HEK293 (cell line): ENCODE measurements around the gene SCYGR1.
A peak's percentile ranks its signal among the peaks of the same experiment; 100 is the strongest.

Source experiments
- CTCF ChIA-PET: fragments of 350-600 bp; formaldehyde crosslinking; extraction: SDS; loops from one replicate; lab custom pipeline; 2021; ENCODE audit warnings: antibody characterized with exemption; lab: Yijun Ruan, JAX
- POLR2A ChIA-PET: fragments of 300-600 bp; formaldehyde crosslinking; extraction: SDS; loops from one replicate; lab custom pipeline; 2020; ENCODE audit warnings: antibody characterized with exemption, inconsistent platforms; lab: Yijun Ruan, JAX
- H3K27ac ChIP-seq: fragments of 200-500 bp; sonication (Bioruptor generic); 2 replicates; pipeline ENCODE4 v1.5.1; 2014; ENCODE audit warnings: low read depth, low read length, control low read depth, inconsistent platforms; ENCODE audit errors: extremely low read depth
- H3K36me3 ChIP-seq, 2 experiments: fragments of 200-500 bp in 1 of 2; sonication (Bioruptor generic) in 1 of 2; 1 replicate in 1 of 2; 2 replicates in 1 of 2; pipeline ENCODE4 v1.5.1; 2014 to 2017; ENCODE audit warnings: inconsistent platforms in 2 of 2, low read length in 2 of 2; ENCODE audit not compliant: control insufficient read depth in 2 of 2, insufficient read depth in 1 of 2
- H3K4me1 ChIP-seq: fragments of 200-500 bp; sonication (Bioruptor generic); 2 replicates; pipeline ENCODE4 v1.5.1; 2014; ENCODE audit warnings: mild to moderate bottlenecking, low read length, inconsistent platforms; ENCODE audit not compliant: control insufficient read depth, insufficient read depth
- H3K4me3 ChIP-seq: 2 replicates; pipeline ENCODE4 v1.5.1; 2011; ENCODE audit warnings: low read depth, mild to moderate bottlenecking, control low read depth, low read length, moderate library complexity
- H3K9me3 ChIP-seq: fragments of 200-500 bp; sonication (Bioruptor generic); 2 replicates; pipeline ENCODE4 v1.5.1; 2014; ENCODE audit warnings: low read depth, low read length, inconsistent platforms; ENCODE audit not compliant: control insufficient read depth, insufficient read depth
- BCL11B ChIP-seq: fragments of 450-650 bp; formaldehyde crosslinking; IDR thresholded peaks from 2 replicates; pipeline ENCODE4 v1.5.1; 2016; ENCODE audit warnings: low read depth, missing biosample characterization, missing genetic modification characterization
- EGR2 ChIP-seq: fragments of 450-650 bp; formaldehyde crosslinking; IDR thresholded peaks from 2 replicates; pipeline ENCODE4 v1.5.1; 2016; ENCODE audit warnings: low read depth, missing biosample characterization, missing genetic modification characterization
- IKZF3 ChIP-seq: fragments of 450-650 bp; IDR thresholded peaks from 2 replicates; pipeline ENCODE4 v1.5.0; 2018; ENCODE audit warnings: missing biosample characterization, mild to moderate bottlenecking, missing genetic modification characterization, moderate library complexity
- OVOL3 ChIP-seq: fragments of 450-650 bp; formaldehyde crosslinking; IDR thresholded peaks from 2 replicates; pipeline ENCODE4 v1.5.1; 2016; ENCODE audit warnings: missing biosample characterization, missing genetic modification characterization
- SALL2 ChIP-seq: fragments of 450-650 bp; formaldehyde crosslinking; IDR thresholded peaks from 2 replicates; pipeline ENCODE4 v1.5.0; 2017; ENCODE audit warnings: missing biosample characterization, mild to moderate bottlenecking, missing genetic modification characterization, borderline replicate concordance
- ZBTB21 ChIP-seq: fragments of 450-650 bp; formaldehyde crosslinking; IDR thresholded peaks from 2 replicates; pipeline ENCODE4 v1.5.1; 2017; ENCODE audit warnings: missing biosample characterization, missing genetic modification characterization
- ZFP37 ChIP-seq: fragments of 450-650 bp; formaldehyde crosslinking; IDR thresholded peaks from 2 replicates; pipeline ENCODE4 v1.5.1; 2016; ENCODE audit warnings: missing biosample characterization, missing genetic modification characterization
- ZNF114 ChIP-seq: fragments of 450-650 bp; formaldehyde crosslinking; IDR thresholded peaks from 2 replicates; pipeline ENCODE4 v1.5.0; 2017; ENCODE audit warnings: missing biosample characterization, missing genetic modification characterization
- ZNF19 ChIP-seq: fragments of 450-650 bp; formaldehyde crosslinking; IDR thresholded peaks from 2 replicates; pipeline ENCODE4; 2016; ENCODE audit warnings: missing biosample characterization, missing genetic modification characterization, low read depth
- ZNF23 ChIP-seq: fragments of 450-650 bp; formaldehyde crosslinking; IDR thresholded peaks from 2 replicates; pipeline ENCODE4 v1.5.1; 2016; ENCODE audit warnings: missing biosample characterization, missing genetic modification characterization, borderline replicate concordance
- ZNF248 ChIP-seq: fragments of 450-650 bp; formaldehyde crosslinking; IDR thresholded peaks from 2 replicates; pipeline ENCODE4 v1.5.1; 2017; ENCODE audit warnings: missing biosample characterization, missing genetic modification characterization
- ZNF433 ChIP-seq: fragments of 450-650 bp; formaldehyde crosslinking; IDR thresholded peaks from 2 replicates; pipeline ENCODE4 v1.5.1; 2016; ENCODE audit warnings: missing biosample characterization, missing genetic modification characterization, low read depth
- ZNF473 ChIP-seq: fragments of 450-650 bp; formaldehyde crosslinking; IDR thresholded peaks from 2 replicates; pipeline ENCODE4 v1.5.1; 2017; ENCODE audit warnings: missing biosample characterization, missing genetic modification characterization
- ZNF629 ChIP-seq: fragments of 450-650 bp; formaldehyde crosslinking; IDR thresholded peaks from 2 replicates; pipeline ENCODE4 v1.5.1; 2017; ENCODE audit warnings: missing biosample characterization, missing genetic modification characterization
- ZNF654 ChIP-seq: fragments of 450-650 bp; formaldehyde crosslinking; IDR thresholded peaks from 2 replicates; pipeline ENCODE4 v1.5.1; 2016; ENCODE audit warnings: low read depth, missing biosample characterization, missing genetic modification characterization
- ZNF747 ChIP-seq: fragments of 450-650 bp; formaldehyde crosslinking; IDR thresholded peaks from 2 replicates; pipeline ENCODE4 v1.5.1; 2016; ENCODE audit warnings: missing biosample characterization, missing genetic modification characterization
- ZNF768 ChIP-seq: fragments of 450-650 bp; formaldehyde crosslinking; IDR thresholded peaks from 2 replicates; pipeline ENCODE4 v1.5.1; 2018; ENCODE audit warnings: missing biosample characterization, mild to moderate bottlenecking, missing genetic modification characterization
- ZNF837 ChIP-seq: fragments of 450-650 bp; formaldehyde crosslinking; IDR thresholded peaks from 2 replicates; pipeline ENCODE4 v1.5.1; 2016; ENCODE audit warnings: missing biosample characterization, missing genetic modification characterization
- TF ChIP-seq, protein P1 (sequence below): fragments of 450-650 bp; formaldehyde crosslinking; IDR thresholded peaks from 2 replicates; pipeline ENCODE4 v1.5.1; 2017; ENCODE audit warnings: missing biosample characterization, mild to moderate bottlenecking, missing genetic modification characterization, moderate library complexity
- TF ChIP-seq, protein P2 (sequence below): fragments of 450-650 bp; IDR thresholded peaks from 2 replicates; pipeline ENCODE4 v1.5.1; 2018; ENCODE audit warnings: missing biosample characterization, mild to moderate bottlenecking, missing genetic modification characterization
- TF ChIP-seq, protein P3 (sequence below): fragments of 450-650 bp; formaldehyde crosslinking; IDR thresholded peaks from 2 replicates; pipeline ENCODE4 v1.5.1; 2016; ENCODE audit warnings: missing biosample characterization, missing genetic modification characterization
- TF ChIP-seq, protein P4 (sequence below): fragments of 450-650 bp; formaldehyde crosslinking; IDR thresholded peaks from 2 replicates; pipeline ENCODE4 v1.5.1; 2016; ENCODE audit warnings: missing biosample characterization, missing genetic modification characterization
- TF ChIP-seq, protein P5 (sequence below): fragments of 450-650 bp; formaldehyde crosslinking; IDR thresholded peaks from 2 replicates; pipeline ENCODE4 v1.5.1; 2016; ENCODE audit warnings: missing biosample characterization, missing genetic modification characterization, borderline replicate concordance

Gene SCYGR1

DNA sequence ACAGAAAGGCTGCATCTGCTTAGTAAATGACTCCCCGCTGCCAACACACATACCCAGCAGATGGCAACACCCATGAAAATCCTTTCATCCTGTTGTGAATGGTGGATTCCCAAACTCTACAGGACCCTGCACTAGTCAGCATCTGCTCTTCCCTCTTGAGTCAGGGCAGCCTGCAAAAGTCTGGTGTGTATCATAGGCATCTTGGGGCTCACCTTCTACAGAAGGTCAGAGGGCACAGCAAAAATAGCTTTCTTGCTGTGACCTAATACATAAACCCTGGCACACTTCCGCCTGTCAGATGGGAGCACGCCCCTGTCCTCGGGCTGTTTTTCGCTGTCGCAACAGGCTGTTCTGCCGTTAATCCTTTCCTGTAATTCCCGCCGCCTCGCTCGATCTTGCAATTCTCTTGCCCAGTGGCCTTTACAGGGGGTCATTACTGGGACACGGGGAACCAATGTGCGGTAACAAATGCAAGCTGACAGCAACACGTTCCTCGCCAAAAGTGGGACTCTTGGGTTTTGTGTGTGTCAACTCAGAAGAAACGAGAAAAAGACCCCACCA lies 19.9 kb upstream of the SCYGR1 start:
- POLR2A ChIA-PET, result no interaction called here
- no peaks in the 10 kb centered on the region for H3K4me1 ChIP-seq
- no peak overlapping the region for H3K27ac ChIP-seq
- TF ChIP-seq ZNF747 (tag by site-specific recombination), result no peak
- TF ChIP-seq, protein P1, sequence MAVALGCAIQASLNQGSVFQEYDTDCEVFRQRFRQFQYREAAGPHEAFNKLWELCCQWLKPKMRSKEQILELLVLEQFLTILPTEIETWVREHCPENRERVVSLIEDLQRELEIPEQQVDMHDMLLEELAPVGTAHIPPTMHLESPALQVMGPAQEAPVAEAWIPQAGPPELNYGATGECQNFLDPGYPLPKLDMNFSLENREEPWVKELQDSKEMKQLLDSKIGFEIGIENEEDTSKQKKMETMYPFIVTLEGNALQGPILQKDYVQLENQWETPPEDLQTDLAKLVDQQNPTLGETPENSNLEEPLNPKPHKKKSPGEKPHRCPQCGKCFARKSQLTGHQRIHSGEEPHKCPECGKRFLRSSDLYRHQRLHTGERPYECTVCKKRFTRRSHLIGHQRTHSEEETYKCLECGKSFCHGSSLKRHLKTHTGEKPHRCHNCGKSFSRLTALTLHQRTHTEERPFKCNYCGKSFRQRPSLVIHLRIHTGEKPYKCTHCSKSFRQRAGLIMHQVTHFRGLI (tag by site-specific recombination), result no peak
- no peak for TF ChIP-seq ZNF837
- no peak for TF ChIP-seq ZNF629 (tag by site-specific recombination)
- no peak for TF ChIP-seq ZFP37
- TF ChIP-seq ZNF114, result no peak
- TF ChIP-seq, protein P2, sequence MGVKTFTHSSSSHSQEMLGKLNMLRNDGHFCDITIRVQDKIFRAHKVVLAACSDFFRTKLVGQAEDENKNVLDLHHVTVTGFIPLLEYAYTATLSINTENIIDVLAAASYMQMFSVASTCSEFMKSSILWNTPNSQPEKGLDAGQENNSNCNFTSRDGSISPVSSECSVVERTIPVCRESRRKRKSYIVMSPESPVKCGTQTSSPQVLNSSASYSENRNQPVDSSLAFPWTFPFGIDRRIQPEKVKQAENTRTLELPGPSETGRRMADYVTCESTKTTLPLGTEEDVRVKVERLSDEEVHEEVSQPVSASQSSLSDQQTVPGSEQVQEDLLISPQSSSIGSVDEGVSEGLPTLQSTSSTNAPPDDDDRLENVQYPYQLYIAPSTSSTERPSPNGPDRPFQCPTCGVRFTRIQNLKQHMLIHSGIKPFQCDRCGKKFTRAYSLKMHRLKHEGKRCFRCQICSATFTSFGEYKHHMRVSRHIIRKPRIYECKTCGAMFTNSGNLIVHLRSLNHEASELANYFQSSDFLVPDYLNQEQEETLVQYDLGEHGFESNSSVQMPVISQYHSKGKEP (tag by site-specific recombination), result no peak
- TF ChIP-seq ZNF19 (tag by site-specific recombination), result no peak
- TF ChIP-seq ZNF473 (tag by site-specific recombination), result no peak
- no peak for TF ChIP-seq SALL2 (tag by site-specific recombination)
- TF ChIP-seq, protein P3, sequence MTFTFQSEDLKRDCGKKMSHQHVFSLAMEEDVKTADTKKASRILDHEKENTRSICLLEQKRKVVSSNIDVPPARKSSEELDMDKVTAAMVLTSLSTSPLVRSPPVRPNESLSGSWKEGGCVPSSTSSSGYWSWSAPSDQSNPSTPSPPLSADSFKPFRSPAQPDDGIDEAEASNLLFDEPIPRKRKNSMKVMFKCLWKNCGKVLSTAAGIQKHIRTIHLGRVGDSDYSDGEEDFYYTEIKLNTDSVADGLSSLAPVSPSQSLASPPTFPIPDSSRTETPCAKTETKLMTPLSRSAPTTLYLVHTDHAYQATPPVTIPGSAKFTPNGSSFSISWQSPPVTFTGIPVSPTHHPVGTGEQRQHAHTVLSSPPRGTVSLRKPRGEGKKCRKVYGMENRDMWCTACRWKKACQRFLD, result no peak
- TF ChIP-seq ZNF654 (tag by site-specific recombination), result no peak
- TF ChIP-seq, protein P4, sequence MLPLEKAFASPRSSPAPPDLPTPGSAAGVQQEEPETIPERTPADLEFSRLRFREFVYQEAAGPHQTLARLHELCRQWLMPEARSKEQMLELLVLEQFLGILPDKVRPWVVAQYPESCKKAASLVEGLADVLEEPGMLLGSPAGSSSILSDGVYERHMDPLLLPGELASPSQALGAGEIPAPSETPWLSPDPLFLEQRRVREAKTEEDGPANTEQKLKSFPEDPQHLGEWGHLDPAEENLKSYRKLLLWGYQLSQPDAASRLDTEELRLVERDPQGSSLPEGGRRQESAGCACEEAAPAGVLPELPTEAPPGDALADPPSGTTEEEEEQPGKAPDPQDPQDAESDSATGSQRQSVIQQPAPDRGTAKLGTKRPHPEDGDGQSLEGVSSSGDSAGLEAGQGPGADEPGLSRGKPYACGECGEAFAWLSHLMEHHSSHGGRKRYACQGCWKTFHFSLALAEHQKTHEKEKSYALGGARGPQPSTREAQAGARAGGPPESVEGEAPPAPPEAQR (tag by site-specific recombination), result no peak
- no peak for TF ChIP-seq ZBTB21 (tag by site-specific recombination)
- no peak for TF ChIP-seq OVOL3 (tag by site-specific recombination)
- TF ChIP-seq IKZF3, result no peak
- TF ChIP-seq ZNF768 (tag by site-specific recombination), result no peak
- no peak for TF ChIP-seq BCL11B (tag by site-specific recombination)
- H3K4me3 ChIP-seq, result no peak overlapping the region
- no peaks in the 10 kb centered on the region for H3K36me3 ChIP-seq
- no peaks in the 10 kb centered on the region for H3K9me3 ChIP-seq
- CTCF ChIA-PET, result interaction anchor here (0.6 to 2.0 kb wide), 6 partner anchors 9 to 359 kb away, joined by 3 to 13 read pairs (median 3); no protein-coding TSS in a partner anchor

DNA sequence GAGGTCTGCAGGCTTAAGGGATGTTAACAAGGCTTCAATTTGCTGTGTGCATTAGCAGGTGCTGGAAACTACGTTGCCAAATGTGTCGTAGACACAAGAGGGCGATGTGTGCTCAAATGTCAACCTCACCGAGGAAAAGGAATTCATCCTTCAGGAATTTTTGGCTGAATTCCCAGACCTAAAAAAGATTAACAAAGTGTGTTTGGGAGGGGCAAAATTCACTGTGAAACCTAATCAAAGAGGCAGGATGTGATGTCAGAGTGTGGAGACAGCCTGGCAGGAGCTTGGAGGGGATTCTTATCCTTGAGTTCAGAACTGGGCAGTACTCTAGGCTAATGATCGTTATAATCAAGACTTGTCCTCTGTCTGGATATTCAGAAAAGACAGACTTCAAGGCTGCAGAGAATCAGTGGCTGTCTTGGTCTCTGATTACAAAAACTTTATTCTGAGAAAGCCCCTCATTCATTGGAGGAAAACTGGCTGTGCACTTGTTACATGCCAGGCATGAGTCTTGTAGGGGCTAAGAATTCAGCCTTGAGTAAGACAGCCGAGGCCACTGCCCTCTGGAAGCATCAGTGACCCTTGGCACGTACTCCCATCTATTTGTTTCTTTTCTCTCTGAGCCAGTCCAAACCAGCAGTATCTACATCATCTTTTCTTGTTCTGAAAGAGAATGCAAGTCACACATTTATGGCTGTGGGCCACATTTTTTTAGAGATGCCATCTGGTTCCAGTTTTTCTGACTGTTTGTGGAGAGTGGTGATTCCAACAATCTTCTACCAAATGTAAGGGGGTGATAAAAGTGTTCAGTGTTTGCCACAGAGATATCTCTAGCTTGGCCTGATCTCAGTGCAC lies 18.7 kb upstream of the SCYGR1 start:
- ChIA-PET POLR2A (interaction anchor here (1.4 kb wide), 1 partner anchor 67 kb away, joined by 7 read pairs; no protein-coding TSS in a partner anchor), CTCF (interaction anchor here (0.5 to 2.4 kb wide), 23 partner anchors 9 to 454 kb away, joined by 3 to 39 read pairs (median 4); partner anchors contain the start of gene AGFG1)
- Histone ChIP-seq H3K4me1 (no peaks in the 10 kb centered on the region), H3K4me3 (no peak overlapping the region), H3K27ac (0 out of 2 replicates have a peak overlapping the region, but pooled peaks have one; percentile 6), H3K9me3 (no peaks in the 10 kb centered on the region), H3K36me3 (no peaks in the 10 kb centered on the region)
- TF ChIP-seq ZNF23 (tag by site-specific recombination) (no peak), EGR2 (tag by site-specific recombination) (no peak), ZNF433 (tag by site-specific recombination) (no peak), ZNF248 (tag by site-specific recombination) (no peak)
- TF ChIP-seq, protein P5, sequence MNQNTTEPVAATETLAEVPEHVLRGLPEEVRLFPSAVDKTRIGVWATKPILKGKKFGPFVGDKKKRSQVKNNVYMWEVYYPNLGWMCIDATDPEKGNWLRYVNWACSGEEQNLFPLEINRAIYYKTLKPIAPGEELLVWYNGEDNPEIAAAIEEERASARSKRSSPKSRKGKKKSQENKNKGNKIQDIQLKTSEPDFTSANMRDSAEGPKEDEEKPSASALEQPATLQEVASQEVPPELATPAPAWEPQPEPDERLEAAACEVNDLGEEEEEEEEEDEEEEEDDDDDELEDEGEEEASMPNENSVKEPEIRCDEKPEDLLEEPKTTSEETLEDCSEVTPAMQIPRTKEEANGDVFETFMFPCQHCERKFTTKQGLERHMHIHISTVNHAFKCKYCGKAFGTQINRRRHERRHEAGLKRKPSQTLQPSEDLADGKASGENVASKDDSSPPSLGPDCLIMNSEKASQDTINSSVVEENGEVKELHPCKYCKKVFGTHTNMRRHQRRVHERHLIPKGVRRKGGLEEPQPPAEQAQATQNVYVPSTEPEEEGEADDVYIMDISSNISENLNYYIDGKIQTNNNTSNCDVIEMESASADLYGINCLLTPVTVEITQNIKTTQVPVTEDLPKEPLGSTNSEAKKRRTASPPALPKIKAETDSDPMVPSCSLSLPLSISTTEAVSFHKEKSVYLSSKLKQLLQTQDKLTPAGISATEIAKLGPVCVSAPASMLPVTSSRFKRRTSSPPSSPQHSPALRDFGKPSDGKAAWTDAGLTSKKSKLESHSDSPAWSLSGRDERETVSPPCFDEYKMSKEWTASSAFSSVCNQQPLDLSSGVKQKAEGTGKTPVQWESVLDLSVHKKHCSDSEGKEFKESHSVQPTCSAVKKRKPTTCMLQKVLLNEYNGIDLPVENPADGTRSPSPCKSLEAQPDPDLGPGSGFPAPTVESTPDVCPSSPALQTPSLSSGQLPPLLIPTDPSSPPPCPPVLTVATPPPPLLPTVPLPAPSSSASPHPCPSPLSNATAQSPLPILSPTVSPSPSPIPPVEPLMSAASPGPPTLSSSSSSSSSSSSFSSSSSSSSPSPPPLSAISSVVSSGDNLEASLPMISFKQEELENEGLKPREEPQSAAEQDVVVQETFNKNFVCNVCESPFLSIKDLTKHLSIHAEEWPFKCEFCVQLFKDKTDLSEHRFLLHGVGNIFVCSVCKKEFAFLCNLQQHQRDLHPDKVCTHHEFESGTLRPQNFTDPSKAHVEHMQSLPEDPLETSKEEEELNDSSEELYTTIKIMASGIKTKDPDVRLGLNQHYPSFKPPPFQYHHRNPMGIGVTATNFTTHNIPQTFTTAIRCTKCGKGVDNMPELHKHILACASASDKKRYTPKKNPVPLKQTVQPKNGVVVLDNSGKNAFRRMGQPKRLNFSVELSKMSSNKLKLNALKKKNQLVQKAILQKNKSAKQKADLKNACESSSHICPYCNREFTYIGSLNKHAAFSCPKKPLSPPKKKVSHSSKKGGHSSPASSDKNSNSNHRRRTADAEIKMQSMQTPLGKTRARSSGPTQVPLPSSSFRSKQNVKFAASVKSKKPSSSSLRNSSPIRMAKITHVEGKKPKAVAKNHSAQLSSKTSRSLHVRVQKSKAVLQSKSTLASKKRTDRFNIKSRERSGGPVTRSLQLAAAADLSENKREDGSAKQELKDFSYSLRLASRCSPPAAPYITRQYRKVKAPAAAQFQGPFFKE, result no peak
